GM23338 (cell line): ENCODE data around the gene RYR2. TPM values are rescaled to one million over a fixed set of nuclear protein-coding genes. Genes with fewer than 3 reads are reported as not detected.

Experiments
- ATAC-seq: fragments of 200-7000 bp; cut with Tn5 transposase; 3 replicates; pipeline ENCODE4 v1.9.1; 2020
- DNase-seq: peaks from one replicate; pipeline ENCODE4 v3.0.0-alpha.2; 2015; ENCODE audit warnings: low spot score
- H2AFZ ChIP-seq: fragments of 200-600 bp; sonication (generic); 2 replicates; pipeline ENCODE4 v1.8.0; 2016; ENCODE audit warnings: antibody characterized with exemption, mild to moderate bottlenecking, moderate library complexity
- H3F3A ChIP-seq: fragments of 200-600 bp; sonication (generic); replicated peaks from 2 replicates; pipeline ENCODE4 v1.8.0; 2017; ENCODE audit warnings: antibody characterized with exemption, mixed run types, low read depth
- H3K27ac ChIP-seq: fragments of 200-600 bp; sonication (generic); 2 replicates; pipeline ENCODE4 v1.6.1; 2016; ENCODE audit warnings: low read depth
- H3K27me3 ChIP-seq: fragments of 200-600 bp; sonication (generic); 2 replicates; pipeline ENCODE4 v1.8.0; 2016; ENCODE audit warnings: mild to moderate bottlenecking, mixed run types, moderate library complexity; ENCODE audit not compliant: insufficient read depth
- H3K36me3 ChIP-seq: fragments of 200-600 bp; sonication (generic); 2 replicates; pipeline ENCODE4 v1.8.0; 2016; ENCODE audit warnings: mild to moderate bottlenecking; ENCODE audit not compliant: insufficient read depth
- H3K4me1 ChIP-seq: fragments of 200-600 bp; sonication (generic); 2 replicates; pipeline ENCODE4 v1.8.0; 2016; ENCODE audit warnings: mild to moderate bottlenecking, moderate library complexity; ENCODE audit not compliant: insufficient read depth
- H3K4me2 ChIP-seq: fragments of 200-600 bp; sonication (generic); 2 replicates; pipeline ENCODE4 v1.7.1; 2017; ENCODE audit warnings: mixed run types
- H3K4me3 ChIP-seq: fragments of 200-600 bp; sonication (generic); 2 replicates; pipeline ENCODE4 v1.6.1; 2016; ENCODE audit warnings: mixed run types
- H3K79me2 ChIP-seq: fragments of 200-600 bp; sonication (generic); replicated peaks from 2 replicates; pipeline ENCODE4 v1.8.0; 2017; ENCODE audit warnings: mild to moderate bottlenecking; ENCODE audit not compliant: insufficient read depth
- H3K9me2 ChIP-seq: fragments of 200-600 bp; sonication (generic); 2 replicates; pipeline ENCODE4 v1.8.0; 2017; ENCODE audit not compliant: insufficient read depth
- H4K20me1 ChIP-seq: fragments of 200-600 bp; sonication (generic); replicated peaks from 2 replicates; pipeline ENCODE4 v1.8.0; 2017; ENCODE audit warnings: mild to moderate bottlenecking; ENCODE audit not compliant: insufficient read depth
- H3K27ac Mint-ChIP-seq: 2 replicates; pipeline ENCODE4 v1.8.0; 2020; ENCODE audit warnings: inconsistent platforms, mild to moderate bottlenecking, moderate library complexity, mixed read lengths
- H3K27me3 Mint-ChIP-seq: 3 replicates; pipeline ENCODE4 v1.8.0; 2022; ENCODE audit warnings: low read depth, mild to moderate bottlenecking, moderate library complexity, mixed read lengths, inconsistent platforms; ENCODE audit not compliant: insufficient read depth, poor library complexity
- H3K36me3 Mint-ChIP-seq: 3 replicates; pipeline ENCODE4 v1.8.0; 2021; ENCODE audit warnings: low read depth, mild to moderate bottlenecking, inconsistent platforms, moderate library complexity, mixed read lengths
- H3K4me1 Mint-ChIP-seq: 3 replicates; pipeline ENCODE4 v1.8.0; 2020; ENCODE audit warnings: mild to moderate bottlenecking, inconsistent platforms, mixed read lengths
- H3K4me3 Mint-ChIP-seq: 3 replicates; pipeline ENCODE4 v1.8.0; 2021; ENCODE audit warnings: moderate library complexity, mild to moderate bottlenecking, inconsistent platforms, mixed read lengths
- H3K9me3 Mint-ChIP-seq: 3 replicates; pipeline ENCODE4 v1.8.0; 2020; ENCODE audit warnings: moderate library complexity, mild to moderate bottlenecking, inconsistent platforms, mixed read lengths
- CREB1 ChIP-seq: fragments of 250-450 bp; sonication (Bioruptor Pico); IDR thresholded peaks from 2 replicates; pipeline ENCODE4 v1.5.0; 2020; ENCODE audit warnings: low read depth, mild to moderate bottlenecking, moderate library complexity
- ETS1 ChIP-seq: IDR thresholded peaks from 2 replicates; pipeline ENCODE4 v1.6.1; 2016; ENCODE audit warnings: antibody characterized with exemption
- EZH2 ChIP-seq: fragments of 200-600 bp; sonication (generic); IDR thresholded peaks from one replicate; pipeline ENCODE4 v1.8.0; 2017; ENCODE audit warnings: antibody characterized with exemption, mild to moderate bottlenecking, low read depth; ENCODE audit not compliant: unreplicated experiment
- EZH2phosphoT487 ChIP-seq: fragments of 200-600 bp; sonication (generic); IDR thresholded peaks from one replicate; pipeline ENCODE4 v1.8.1; 2018; ENCODE audit warnings: antibody characterized with exemption; ENCODE audit not compliant: unreplicated experiment
- JUNB ChIP-seq: IDR thresholded peaks from one replicate; pipeline ENCODE4 v1.6.1; 2016; ENCODE audit warnings: antibody characterized with exemption; ENCODE audit not compliant: unreplicated experiment
- POLR2AphosphoS5 ChIP-seq: IDR thresholded peaks from 2 replicates; pipeline ENCODE4 v1.6.1; 2016; ENCODE audit warnings: antibody characterized with exemption, low read depth
- REST ChIP-seq: IDR thresholded peaks from one replicate; pipeline ENCODE4 v1.6.1; 2018; ENCODE audit warnings: antibody characterized with exemption; ENCODE audit not compliant: unreplicated experiment
- STAT1 ChIP-seq: IDR thresholded peaks from one replicate; pipeline ENCODE4 v1.6.1; 2016; ENCODE audit warnings: antibody characterized with exemption; ENCODE audit not compliant: unreplicated experiment
- ZNF114 ChIP-seq: fragments of 250-450 bp; sonication (Bioruptor Pico); IDR thresholded peaks from 2 replicates; pipeline ENCODE4 v1.5.0; 2020; ENCODE audit warnings: mild to moderate bottlenecking, moderate library complexity
- ZNF331 ChIP-seq: fragments of 250-450 bp; sonication (Bioruptor Pico); IDR thresholded peaks from 2 replicates; pipeline ENCODE4 v1.5.0; 2020; ENCODE audit warnings: low read depth, mild to moderate bottlenecking, moderate library complexity
- polyA plus RNA-seq: library from polyadenylated mRNA; unstranded; fragments of >200 nt; fragmentation: Nextera tagmentation; extraction: Ambion mirVana; gene quantifications from 2 replicates; pipeline ENCODE4 v1.2.1, GENCODE V29; 2016
- total RNA-seq: library from RNA; depleted of rRNA; stranded (reverse); fragments of >200 nt; shearing (Covaris generic); gene quantifications from 2 replicates; pipeline ENCODE4 v1.2.3, GENCODE V29; 2014

RYR2 gene
- total and polyA plus RNA-seq, 2 experiments from 2014 or later = 8.9 to 10.0 TPM

GRCh38 chr1:236994450-236994849, 47.5 kb upstream of the RYR2 start:
- Mint-ChIP-seq H3K9me3 (peaks cover 12% of the 10 kb centered on the region), H3K4me3 (no peak overlapping the region), H3K4me1 (peaks cover 14% of the 10 kb centered on the region), H3K27me3 (peaks cover 12% of the 10 kb centered on the region), H3K36me3 (peaks cover 9% of the 10 kb centered on the region), H3K27ac (no peak overlapping the region)
- Histone ChIP-seq H3K9me2 (no peaks in the 10 kb centered on the region; the same call in 1 of the 2 replicates), H3K4me3 (no peak overlapping the region), H3F3A (no peaks in the 10 kb centered on the region; the same call in 1 of the 2 replicates), H3K27me3 (no peaks in the 10 kb centered on the region), H3K4me2 (no peak overlapping the region), H2AFZ (no peak overlapping the region), H3K27ac (no peak overlapping the region), H3K4me1 (peaks cover 13% of the 10 kb centered on the region), H3K79me2 (no peaks in the 10 kb centered on the region), H4K20me1 (no peaks in the 10 kb centered on the region), H3K36me3 (no peaks in the 10 kb centered on the region)
- no peak for DNase-seq
- TF ChIP-seq ZNF114 (no peak), EZH2 (no peak), EZH2phosphoT487 (no peak), STAT1 (no peak), ZNF331 (CRISPR knock-in tag) (no peak), POLR2AphosphoS5 (no peak), REST (no peak), CREB1 (CRISPR knock-in tag) (no peak), JUNB (no peak)
- no peak for ATAC-seq

- Mint-ChIP-seq H3K36me3 (no peaks in the 10 kb centered on the region), H3K4me1 (peaks cover 16% of the 10 kb centered on the region), H3K27me3 (peaks cover 11% of the 10 kb centered on the region), H3K27ac (0 out of 2 replicates have a peak overlapping the region, but pooled peaks have one; percentile 15), H3K4me3 (no peak overlapping the region), H3K9me3 (no peaks in the 10 kb centered on the region; the same call in 2 of the 3 replicates)
- DNase-seq (no peak), ATAC-seq (no peak)
- H3K4me2 ChIP-seq = no peak overlapping the region
- peak overlapping the region; percentile 85; the same call in 1 of the 2 replicates for H2AFZ ChIP-seq
- H4K20me1 ChIP-seq = no peaks in the 10 kb centered on the region
- peaks cover 13% of the 10 kb centered on the region for H3K4me1 ChIP-seq
- no peaks in the 10 kb centered on the region for H3K9me2 ChIP-seq
- no peaks in the 10 kb centered on the region; the same call in 1 of the 2 replicates for H3F3A ChIP-seq
- H3K36me3 ChIP-seq = no peaks in the 10 kb centered on the region
- no peak overlapping the region for H3K4me3 ChIP-seq
- H3K27me3 ChIP-seq = no peaks in the 10 kb centered on the region
- no peak for TF ChIP-seq ZNF114
- no peak for TF ChIP-seq CREB1 (CRISPR knock-in tag)
- no peak for TF ChIP-seq ETS1
- H3K27ac ChIP-seq = no peak overlapping the region
- no peaks in the 10 kb centered on the region for H3K79me2 ChIP-seq
Measured at GRCh38 chr1:236997361-236997760, 44.6 kb upstream of the RYR2 start.
